Mucosa of descending colon (tissue), 3 donors: ENCODE results near the gene BCLAF1. TPM values are rescaled to one million over a fixed set of nuclear protein-coding genes. Genes with fewer than 3 reads are reported as not detected.
"Not testable (repeated sequence)": the region's sequence is repeated elsewhere in the genome, so short reads cannot be mapped to it uniquely, and the experiment has no call there.

Source experiments
- ATAC-seq: fragments of 200-7000 bp; cut with Tn5 transposase; one replicate; pipeline ENCODE4 v1.9.1; 2020; ENCODE audit warnings: mild to moderate bottlenecking, moderate library complexity
- DNase-seq, 3 donors: peaks; one replicate each; pipeline ENCODE4 v3.0.0-alpha.2; 2020
- H3K36me3 ChIP-seq: fragments of 200-600 bp; one replicate; pipeline ENCODE4 v1.8.0; 2021; ENCODE audit warnings: low read depth, mild to moderate bottlenecking
- H3K4me1 ChIP-seq: fragments of 200-600 bp; one replicate; pipeline ENCODE4 v1.8.0; 2021; ENCODE audit warnings: low read depth, mild to moderate bottlenecking
- H3K4me3 ChIP-seq: fragments of 200-600 bp; one replicate; pipeline ENCODE4 v1.8.0; 2021; ENCODE audit warnings: mild to moderate bottlenecking
- H3K9me3 ChIP-seq: fragments of 200-600 bp; one replicate; pipeline ENCODE4 v1.8.0; 2021; ENCODE audit warnings: mild to moderate bottlenecking
- intact Hi-C, 2 donors: fragments of 100-400 bp; cut with DNase I in 1 of 2; cut with micrococcal nuclease in 1 of 2; formaldehyde crosslinking; loops; one replicate each; pipeline versions ENCODE4 v1.11.0 to v1.11.1; 2022; cut with DNase I, micrococcal nuclease
- total RNA-seq, 3 donors: library from RNA; stranded (reverse); fragmentation: NEBNext Ultra II Directional in 2 of 3; extraction: Animal tissue kit (Norgen Biotek cat#: 25700) in 2 of 3; gene quantifications; one replicate each; pipeline versions ENCODE4 v1.2.1 to v1.2.4, GENCODE V29; 2021 to 2023
- TF ChIP-seq, protein P1 (sequence below): fragments of 200-600 bp; IDR thresholded peaks from one replicate; pipeline ENCODE4 v1.8.0; 2022; ENCODE audit warnings: antibody characterized with exemption, mild to moderate bottlenecking
- donor health status: DM: no; HTN: no; CAD: no; lungs with moderate emphysema.
- donor health status: DM: no; HTN: no; CAD: no.
- donor health status: DM: no; HTN: yes; CAD: no.

Gene BCLAF1
- total RNA-seq, 3 donors from 2014 or later, result 111 to 130 (median 123) TPM

DNA sequence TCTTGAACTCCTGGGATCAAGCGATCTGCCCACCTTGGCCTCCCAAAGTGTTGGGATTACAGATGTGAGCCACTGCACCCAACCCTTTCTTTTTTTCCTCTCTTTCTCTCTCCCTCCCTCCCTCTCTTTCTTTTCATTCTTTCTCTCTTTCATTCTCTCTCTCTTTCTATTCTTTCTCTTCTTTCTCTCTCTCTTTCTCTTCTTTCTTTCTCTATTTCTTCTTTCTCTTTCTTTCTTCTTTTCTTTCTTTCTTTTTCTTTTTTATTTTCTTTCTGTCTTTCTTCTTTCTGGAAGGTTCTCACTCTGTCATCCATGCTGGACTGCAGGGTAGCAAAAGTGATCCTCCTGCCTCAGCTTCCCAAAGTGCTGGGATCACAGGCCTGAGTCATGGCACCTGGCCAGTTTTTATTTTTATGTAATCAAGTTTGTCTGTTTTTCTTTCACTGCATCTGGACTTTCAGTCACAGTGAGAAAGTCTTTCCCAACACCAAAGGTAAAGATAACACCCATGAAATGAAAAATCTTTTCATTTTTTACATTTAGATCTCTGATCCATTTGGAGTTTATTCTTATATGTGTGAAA is 20.2 kb upstream of the BCLAF1 start:
- TF ChIP-seq, protein P1, sequence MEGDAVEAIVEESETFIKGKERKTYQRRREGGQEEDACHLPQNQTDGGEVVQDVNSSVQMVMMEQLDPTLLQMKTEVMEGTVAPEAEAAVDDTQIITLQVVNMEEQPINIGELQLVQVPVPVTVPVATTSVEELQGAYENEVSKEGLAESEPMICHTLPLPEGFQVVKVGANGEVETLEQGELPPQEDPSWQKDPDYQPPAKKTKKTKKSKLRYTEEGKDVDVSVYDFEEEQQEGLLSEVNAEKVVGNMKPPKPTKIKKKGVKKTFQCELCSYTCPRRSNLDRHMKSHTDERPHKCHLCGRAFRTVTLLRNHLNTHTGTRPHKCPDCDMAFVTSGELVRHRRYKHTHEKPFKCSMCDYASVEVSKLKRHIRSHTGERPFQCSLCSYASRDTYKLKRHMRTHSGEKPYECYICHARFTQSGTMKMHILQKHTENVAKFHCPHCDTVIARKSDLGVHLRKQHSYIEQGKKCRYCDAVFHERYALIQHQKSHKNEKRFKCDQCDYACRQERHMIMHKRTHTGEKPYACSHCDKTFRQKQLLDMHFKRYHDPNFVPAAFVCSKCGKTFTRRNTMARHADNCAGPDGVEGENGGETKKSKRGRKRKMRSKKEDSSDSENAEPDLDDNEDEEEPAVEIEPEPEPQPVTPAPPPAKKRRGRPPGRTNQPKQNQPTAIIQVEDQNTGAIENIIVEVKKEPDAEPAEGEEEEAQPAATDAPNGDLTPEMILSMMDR, result no peak
- DNase-seq (no peak), ATAC-seq (no peak)
- Histone ChIP-seq H3K36me3 (no peaks in the 10 kb centered on the region), H3K9me3 (no peaks in the 10 kb centered on the region), H3K4me1 (no peaks in the 10 kb centered on the region), H3K4me3 (no peak overlapping the region)
- intact Hi-C loops, result no loop called here

DNA sequence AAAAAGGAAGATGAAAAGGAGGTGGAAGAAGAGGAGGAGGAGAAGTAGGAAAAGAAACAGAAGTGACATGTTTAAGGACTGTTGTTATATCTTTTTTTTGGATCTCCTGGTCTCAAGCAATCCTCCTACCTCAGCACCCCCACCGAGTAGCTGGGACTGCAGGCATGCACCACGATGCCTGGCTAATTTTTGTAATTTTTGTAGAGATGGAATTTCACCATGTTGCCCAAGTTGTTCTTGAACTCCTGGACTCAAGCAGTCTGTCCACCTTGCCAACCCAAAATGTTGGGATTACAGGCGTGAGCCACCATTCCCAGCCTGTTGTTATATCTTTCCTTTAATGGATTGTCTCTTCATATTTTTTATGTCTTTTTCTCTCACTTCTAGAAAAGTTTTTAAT is 19.5 kb upstream of the BCLAF1 start:
- ATAC-seq, result no peak
- intact Hi-C loops, result no loop called here
- no peaks in the 10 kb centered on the region for H3K36me3 ChIP-seq
- no peak for DNase-seq
- H3K4me3 ChIP-seq, result no peak overlapping the region
- no peaks in the 10 kb centered on the region for H3K4me1 ChIP-seq
- no peaks in the 10 kb centered on the region for H3K9me3 ChIP-seq
- TF ChIP-seq, protein P1, result no peak

DNA sequence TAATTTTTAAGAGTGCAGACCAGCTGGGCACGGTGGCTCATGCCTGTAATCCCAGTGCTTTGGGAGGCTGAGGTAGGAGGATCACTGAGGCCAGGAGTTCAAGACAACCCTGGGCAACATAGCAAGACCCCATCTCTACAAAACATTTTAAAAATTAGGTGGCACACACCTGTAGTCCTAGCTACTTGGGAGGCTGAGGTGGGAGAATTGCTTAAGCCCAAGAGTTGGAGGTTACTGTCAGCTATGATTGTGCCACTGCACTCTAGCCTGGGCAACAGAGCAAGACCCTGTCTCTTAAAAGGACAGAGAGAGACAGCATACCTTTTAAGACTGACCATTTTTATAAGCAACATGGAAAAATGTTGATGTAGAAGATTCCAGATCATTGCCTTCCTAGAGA is 18.8 kb upstream of the BCLAF1 start:
- H3K9me3 ChIP-seq, H3K36me3 ChIP-seq, ATAC-seq, intact Hi-C loops, H3K4me1 ChIP-seq, DNase-seq, H3K4me3 ChIP-seq: not testable (repeated sequence)

DNA sequence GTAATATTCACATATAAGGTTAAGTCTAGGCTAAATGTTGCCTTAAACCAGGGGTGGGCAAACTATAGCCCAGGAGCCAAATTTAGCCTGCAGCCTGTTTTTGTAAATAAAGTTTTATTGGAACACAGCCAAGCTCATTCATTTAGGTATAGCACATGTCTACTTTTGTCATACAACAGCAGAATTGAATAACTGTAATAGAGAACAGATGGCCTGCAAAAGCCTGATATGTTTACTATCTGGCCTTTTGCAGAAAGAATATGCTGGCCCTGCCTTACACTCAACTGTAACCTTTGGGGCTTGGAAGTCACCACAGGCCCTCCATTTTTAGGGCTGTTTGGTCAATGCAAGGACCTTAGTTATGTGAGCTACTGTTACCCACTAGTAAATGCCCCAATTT is 17.7 kb upstream of the BCLAF1 start:
- Histone ChIP-seq H3K9me3 (no peaks in the 10 kb centered on the region), H3K4me1 (no peaks in the 10 kb centered on the region), H3K4me3 (no peak overlapping the region), H3K36me3 (no peaks in the 10 kb centered on the region)
- DNase-seq, result no peak
- no peak for ATAC-seq
- TF ChIP-seq, protein P1, result no peak
- intact Hi-C loops, result no loop called here

DNA sequence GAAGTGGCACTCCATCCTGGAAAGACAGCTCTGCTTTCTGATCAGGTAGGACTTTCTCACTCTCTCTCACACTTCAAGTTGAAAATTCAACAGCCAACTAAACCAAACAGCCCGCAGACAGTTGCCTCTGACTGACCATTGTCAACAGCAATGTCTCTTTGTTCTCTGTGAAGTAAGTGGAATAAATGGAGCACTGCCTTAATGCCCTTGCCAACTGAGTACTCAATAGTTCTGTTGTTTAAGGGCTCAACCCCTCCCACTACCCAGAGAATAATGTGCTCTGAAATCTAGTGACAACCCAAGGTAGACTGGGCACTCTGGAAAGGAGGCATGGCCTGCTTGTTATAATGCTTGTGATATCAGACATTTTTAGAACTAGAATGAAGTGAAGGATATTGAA is 16.8 kb upstream of the BCLAF1 start:
- no peak overlapping the region for H3K4me3 ChIP-seq
- no peaks in the 10 kb centered on the region for H3K36me3 ChIP-seq
- ATAC-seq (no peak), DNase-seq (no peak)
- intact Hi-C loops, result no loop called here
- TF ChIP-seq, protein P1, result no peak
- no peaks in the 10 kb centered on the region for H3K9me3 ChIP-seq
- no peaks in the 10 kb centered on the region for H3K4me1 ChIP-seq

DNA sequence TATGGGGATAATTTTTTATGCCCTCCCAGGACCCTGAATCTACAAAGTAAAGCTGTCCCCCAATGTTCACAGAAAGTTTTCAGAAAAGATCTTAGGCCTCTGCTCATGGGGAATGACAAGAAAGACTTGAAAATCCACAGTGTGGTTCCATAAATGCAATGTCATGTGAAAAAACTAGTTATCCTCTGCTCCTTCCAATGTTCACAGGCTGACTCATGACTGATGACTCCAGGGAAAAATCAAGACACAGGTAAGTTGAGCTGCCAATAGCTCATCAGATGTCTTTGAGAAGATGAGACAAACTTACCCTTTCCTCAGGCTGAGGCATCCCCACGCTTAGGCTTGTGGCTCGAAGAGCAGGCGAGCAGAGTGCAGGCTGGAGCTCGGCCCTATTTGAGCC is 14.8 kb upstream of the BCLAF1 start:
- no peak for DNase-seq
- ATAC-seq, result no peak
- H3K4me1 ChIP-seq, result no peaks in the 10 kb centered on the region
- TF ChIP-seq, protein P1, result no peak
- no peaks in the 10 kb centered on the region for H3K9me3 ChIP-seq
- no peak overlapping the region for H3K4me3 ChIP-seq
- intact Hi-C loops, result no loop called here
- H3K36me3 ChIP-seq, result no peaks in the 10 kb centered on the region
